Renal cortical epithelial cell (primary cell): ENCODE data around the gene LGI1. TPM values are rescaled to one million over a fixed set of nuclear protein-coding genes. Genes with fewer than 3 reads are reported as not detected.

Source experiments
- DNase-seq: peaks from one replicate; pipeline ENCODE4 v3.0.0-alpha.2; 2011; ENCODE audit warnings: low read depth
- total RNA-seq: library from RNA; depleted of rRNA; stranded (reverse); fragments of >200 nt; gene quantifications from 2 replicates; pipeline ENCODE4 v1.2.3, GENCODE V29; 2014

The LGI1 gene
- total RNA-seq, 1 donor from 2014 or later: not detected

DNA sequence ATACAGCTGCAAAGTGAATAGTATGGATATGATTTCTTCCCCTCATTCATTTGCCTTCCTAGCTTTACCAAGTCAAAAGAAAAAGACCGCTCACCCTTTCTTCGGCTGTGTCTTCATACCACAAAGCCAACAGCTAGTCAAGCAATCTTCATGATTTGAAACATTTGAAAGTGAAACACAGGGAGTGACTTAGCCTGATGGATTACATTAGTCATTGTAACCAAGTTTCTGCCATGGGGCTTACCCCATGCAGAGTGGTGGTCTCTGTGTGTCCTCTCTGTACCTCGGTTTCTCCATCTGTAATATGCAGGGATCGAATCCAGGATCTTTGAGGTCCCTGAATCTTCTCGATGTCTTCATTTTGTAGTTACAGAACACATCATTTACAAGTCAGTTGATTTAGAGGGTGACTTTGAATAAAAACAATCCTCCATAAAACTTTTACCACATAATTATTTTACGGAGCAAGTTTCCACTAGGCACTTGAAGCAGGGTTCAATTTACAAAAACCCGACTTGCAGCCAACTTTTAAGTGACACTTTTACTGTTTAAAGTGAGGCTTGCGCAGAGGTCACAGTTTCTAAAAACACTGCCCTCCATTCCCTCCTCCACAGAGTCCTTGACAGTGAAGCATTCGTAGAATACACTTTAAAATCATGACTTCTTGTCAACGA lies 2.2 kb upstream of the LGI1 start:
- no peak for DNase-seq

DNA sequence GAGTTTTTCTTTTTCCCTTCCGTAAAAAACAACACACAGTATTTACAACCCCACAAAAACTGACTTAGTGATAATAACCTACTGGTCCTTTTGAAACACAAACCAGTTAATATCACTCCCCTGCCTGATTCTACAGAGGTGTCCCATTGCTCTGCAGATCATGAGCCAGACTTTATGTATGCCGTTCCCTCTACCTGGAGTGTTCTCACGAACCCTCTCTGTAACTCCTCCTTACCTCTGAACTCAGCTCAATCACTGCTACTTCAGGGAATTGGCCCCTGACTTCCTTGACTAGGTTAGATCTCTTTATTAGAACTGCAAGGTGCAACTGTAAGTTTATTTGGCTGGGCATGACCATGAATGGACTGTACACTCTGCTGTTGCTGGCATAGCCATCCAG lies 1.6 kb upstream of the LGI1 start:
- DNase-seq: no peak

DNA sequence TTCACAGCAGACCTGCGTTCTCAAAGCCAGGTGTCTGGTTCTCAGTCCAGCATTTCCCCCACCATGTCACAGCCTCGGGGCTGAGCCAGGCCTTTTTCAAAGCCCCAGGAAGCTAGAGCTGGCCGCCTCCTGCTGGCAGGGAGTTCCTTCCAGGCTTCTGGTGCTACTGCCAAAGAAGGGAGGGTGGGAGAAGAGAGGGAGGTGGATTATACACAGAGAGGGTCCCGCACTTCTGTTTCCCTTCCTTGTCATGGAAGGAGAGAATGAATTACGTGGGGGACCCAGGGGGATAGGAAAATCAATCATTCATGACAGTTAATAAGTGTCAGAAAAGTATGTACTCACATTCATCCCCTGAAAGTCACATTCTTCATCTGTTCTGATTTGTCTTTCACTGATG lies 600 bp upstream of the LGI1 start:
- DNase-seq: no peak

DNA sequence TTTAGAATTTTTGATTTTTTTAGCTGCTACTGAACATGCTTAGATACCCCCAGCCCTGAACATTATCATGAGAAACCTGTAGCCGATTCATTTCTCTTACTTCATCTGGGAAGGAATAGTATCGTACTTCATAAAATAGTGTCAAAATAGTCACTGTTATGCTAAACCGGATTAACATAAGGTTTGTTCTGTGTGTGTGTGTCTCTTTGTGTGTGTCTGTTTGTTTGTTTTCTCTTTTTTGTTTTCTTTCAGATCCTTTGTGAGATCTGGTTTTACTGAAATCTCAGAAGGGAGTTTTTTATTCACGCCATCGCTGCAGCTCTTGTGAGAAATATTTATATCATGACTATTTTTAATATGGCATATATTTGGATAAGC lies 761 bp downstream of the LGI1 start:
- no peak for DNase-seq

DNA sequence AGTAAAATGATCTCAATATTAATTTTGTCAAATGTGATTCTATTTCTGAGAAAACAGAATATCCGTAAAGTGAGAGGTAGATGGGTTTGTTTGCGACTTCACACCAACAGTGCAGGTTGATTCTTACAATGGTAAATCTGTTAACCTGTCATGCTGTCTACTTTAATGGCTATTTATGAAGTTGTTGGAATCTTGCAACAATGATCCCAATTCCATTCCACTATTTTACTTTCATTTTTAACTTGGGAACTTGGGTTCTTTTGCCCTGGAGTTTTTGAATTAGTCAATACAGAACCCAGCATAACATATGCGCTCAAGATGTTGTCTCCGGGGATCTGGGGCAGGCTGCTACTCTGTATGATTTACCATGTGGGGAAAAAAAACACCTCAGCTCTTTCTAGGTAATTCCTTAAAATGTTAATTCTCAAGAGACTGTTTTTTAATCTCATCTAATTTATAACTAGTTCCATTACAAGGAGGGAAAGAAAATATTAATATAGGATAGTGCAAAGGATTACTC lies 1.2 kb downstream of the LGI1 start:
- no peak for DNase-seq

DNA sequence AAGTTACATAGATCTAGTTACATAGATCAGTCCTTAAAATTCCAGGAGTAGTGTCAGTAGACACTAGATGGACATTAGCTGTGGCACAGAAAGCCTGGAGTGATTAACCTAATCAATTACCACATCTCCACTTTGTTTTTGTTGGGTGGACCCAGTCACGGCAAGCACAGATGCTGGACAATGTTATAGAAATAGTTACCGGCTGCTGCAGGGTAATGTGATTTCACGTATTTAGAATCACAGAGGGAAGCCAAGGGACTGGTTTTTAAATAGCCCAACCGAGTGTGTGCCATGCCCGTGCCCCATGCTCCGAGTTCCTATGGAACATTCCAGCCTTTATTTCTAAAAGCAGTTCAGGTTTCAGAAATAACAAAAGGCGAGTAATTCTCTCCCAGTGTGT lies 2.8 kb downstream of the LGI1 start:
- DNase-seq: no peak

DNA sequence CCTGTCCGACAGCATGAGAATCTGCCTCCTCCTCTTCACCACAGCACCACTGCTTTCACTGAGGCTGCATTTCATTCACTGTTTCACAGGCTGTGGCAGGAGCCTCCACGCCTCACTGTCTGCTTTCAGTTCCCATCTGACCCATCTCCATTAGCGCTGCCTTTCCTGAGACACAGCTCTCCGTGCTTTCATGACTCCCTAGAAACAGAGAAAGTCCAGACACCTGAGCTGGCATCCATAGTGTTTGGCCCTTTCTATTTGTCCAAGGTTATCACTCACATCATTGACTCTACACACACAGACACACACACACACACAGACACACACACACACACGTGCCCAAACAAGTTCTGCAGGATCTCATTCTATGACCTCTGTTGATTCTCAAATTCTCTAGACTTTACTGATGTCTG lies 5.2 kb downstream of the LGI1 start:
- DNase-seq: no peak

DNA sequence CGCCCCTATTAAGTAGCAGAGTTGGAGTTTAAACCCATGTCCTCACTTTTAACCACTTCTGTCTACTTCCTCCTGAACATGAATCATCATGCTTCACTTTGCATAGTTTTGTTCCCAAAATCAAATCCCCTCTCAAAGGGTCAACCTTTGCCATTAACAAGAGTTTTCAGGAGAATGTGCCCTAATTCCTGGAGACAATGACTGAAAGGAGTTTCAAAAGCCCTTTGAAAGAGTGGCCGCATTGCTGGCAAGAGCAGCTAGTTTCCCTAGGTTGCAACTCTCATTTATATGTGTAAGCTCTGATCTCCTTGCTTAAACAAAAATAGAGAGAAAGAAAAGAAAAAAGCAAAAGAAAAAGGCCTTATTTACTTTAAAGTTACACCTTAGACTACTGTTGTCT lies 9.2 kb downstream of the LGI1 start:
- DNase-seq: no peak

DNA sequence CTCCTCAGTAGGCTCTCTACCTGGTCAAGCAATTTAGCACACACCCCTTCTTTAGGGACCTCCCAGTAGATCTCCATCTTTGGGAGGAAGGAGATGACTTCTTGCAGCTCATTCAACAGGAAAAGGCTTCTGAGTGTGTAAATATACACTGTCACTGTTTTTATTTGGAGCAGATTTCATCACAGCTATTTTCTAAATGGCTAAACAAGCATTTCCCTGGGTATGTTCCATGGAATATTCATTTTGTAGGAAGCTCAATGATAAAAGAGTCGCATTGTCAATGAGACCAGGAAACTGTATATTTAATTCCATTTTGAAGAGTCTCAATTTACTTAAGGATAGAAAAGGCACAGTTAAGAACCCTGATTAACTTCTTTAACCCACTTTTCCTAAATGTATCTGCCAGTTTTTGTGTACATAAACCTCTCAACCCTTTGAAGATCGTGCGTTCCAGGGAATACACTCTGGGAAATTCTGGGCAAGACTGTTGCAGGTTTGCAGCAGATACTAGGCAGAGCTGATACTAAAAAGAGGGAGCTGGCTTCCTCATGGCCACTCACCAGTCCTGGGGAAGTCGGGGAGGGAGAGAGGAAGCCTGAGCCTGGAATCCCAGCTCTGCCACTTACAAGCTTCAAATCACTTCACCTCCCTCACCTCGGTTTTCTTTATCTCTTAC lies 10.1 kb downstream of the LGI1 start:
- DNase-seq: no peak

DNA sequence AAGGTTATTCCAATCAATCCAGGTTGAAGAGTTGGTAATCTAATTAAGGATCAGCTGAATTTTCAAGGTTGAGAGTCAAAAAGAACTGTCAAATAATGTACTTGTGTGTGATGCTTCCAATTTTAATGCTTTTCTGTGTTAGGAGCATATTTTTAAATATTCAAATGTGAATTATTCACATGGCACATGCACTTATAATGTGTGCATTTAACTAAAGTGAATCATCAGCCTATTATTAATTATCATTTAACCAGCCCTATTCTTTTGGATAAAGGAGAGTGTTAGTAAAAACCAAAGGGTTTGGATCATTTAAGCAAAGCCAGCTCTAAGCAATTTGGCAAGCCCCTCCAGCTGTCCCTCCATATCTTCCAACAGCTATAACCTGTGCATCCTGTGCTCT lies 11.2 kb downstream of the LGI1 start:
- no peak for DNase-seq

DNA sequence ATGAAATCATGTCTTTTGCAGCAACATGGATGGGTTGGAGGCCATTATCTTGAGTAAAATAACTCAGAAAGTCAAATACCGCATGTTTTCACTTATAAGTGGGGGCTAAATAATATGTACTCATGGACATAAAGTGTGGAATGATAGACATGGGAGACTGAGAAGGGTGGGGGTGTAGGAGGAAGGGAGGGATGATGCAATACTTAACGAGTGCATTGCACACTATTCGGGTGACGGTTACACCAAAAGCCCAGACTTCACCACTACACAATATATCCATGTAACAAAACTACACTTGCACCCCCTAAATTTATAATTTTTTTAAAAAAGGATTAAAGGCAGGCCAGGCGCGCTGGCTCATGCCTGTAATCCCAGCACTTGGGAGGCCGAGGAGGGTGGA lies 13.6 kb downstream of the LGI1 start:
- no peak for DNase-seq

DNA sequence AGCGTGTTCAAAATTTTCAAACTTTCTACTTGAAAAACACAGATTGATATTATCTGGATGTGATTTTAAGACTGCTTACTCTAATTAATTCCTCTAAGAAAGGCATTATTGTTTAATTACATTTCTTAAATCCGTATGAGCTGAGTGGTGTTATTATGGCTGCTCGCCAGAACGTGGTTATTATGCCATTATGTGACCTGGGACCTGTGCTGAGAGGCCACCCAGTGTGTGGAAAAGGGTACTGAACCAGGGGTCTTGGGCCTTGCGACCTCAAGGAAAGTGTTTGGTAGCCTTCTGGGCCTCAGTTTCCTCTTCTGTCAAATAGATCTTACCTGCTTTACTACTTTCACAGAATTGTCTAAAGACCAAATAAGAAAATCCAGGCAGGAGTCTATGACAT lies 15.4 kb downstream of the LGI1 start:
- DNase-seq: no peak

DNA sequence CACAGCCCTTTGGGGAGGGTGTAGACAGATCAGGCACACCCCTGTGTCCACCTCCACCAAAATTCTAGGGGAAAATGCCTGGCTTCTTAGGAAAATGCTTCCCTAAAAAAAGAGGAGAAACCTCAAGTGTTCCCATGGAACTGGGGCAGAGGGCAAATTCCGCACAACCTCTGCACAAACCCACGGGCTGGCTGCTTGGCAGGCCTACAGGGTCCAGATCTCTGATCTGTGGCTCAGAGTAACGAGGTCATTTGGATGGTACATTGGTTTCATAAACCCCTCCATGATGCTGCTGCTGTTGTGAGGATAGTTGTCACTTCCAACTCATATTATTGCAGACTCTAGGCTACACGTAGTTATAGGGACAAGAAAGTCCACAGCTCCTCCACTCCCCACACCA lies 16.0 kb downstream of the LGI1 start:
- DNase-seq: no peak

DNA sequence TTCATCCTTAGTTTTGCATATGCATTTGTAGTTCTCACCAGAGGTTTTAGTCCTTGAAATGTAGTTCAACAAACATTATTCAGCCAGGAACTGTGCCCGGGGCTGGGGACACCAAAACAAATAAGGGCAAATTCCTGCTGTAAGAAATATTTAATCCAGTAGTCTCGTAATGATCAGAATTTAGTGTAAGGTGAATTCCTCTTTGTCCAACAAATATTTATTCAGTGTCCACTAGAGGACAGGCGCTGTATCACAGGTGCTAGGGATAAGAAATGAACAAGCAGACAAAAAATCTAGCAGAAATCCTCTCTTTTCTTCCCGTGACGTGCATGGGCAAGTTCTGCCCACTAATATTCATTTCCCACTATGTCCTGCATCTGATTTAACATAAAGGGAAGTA lies 17.6 kb downstream of the LGI1 start:
- no peak for DNase-seq

DNA sequence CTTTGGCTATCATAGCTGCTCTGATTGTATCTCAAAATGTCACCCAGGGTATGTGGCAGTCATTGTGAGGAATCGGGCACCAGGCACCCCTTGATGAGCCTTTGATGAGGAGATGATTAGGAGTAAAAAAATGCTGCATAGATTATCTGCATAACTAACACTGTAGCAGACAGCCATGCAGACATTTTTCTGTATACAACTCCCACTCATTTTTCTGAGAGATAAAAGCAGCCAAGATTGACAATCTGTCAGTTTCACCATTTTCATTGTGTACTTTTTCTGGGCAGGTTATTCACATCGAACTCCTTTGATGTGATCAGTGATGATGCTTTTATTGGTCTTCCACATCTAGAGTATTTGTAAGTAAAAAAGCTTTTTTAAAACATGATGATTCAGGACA lies 19.4 kb downstream of the LGI1 start:
- no peak for DNase-seq

DNA sequence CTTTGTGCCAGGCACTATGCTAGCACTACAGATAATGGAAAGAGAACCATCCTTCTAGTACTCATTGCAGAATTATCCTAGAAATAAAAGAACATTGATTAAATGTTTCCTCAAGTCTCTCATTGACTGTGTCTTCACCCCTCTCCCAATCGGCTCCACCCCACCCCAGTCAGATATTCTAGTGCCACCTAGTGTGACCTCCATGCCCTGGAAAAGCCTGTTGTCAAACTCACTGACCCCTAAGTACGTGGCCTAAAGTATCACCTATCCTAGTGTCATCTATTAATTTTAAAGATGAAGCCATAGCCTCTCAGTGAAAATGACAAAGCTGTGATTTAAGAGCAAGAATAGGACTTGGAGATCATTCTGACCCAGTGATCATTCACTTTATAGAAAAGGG lies 26.3 kb downstream of the LGI1 start:
- no peak for DNase-seq

DNA sequence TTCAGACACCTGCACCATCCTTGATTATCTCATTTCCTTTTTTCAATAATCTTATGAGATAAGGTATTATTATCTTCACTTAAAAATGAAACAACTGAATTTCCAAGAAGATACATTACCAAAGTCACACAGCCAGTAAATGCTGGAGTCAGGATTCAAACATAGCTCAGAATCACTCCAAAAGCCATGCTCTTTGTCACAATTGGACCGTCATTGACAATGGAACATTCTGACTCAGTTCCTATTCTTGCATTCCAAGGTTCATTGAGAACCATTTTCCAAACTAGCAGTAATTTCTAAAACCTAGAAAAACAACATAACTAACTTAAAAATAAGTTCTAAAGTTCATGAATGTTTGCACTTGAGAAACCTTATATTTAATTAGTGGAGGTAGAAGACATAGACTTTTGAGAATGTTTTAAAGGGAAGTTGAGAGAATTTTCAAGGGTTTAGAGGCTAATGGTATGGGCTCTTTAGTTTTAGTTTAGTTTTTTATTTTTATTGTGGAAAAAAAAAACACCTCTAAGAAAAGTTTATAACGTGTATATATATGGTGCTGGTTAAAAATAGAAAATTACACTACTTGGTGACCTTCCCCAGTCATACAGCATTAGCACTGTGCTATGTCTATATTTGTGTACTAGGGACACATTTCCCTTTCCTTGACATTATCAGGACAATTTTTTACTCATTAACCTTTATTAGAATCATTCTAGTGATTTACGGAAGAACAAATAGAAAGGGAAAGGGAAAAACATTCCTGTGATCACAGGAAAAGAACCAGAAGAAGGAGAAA lies 30.9 kb downstream of the LGI1 start:
- DNase-seq: no peak

DNA sequence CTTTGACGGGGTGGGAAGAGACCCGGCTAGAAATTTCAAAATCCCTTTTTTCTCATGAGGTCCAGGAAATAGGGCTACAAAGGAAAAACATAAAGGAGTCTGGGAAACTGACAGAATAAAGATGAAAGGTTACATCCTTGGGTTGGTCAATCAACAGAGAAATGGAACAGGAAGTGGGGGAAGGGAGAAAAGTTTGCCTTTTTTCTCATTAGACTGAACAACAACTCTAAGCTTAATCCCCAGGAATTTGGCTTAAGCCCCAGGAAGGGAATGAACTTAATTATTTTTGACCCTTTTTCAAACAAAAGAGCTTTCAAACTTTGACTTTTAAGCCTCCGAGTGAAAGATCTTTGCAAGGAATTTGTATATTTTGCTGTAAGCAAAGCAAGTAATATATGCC lies 32.7 kb downstream of the LGI1 start:
- no peak for DNase-seq

DNA sequence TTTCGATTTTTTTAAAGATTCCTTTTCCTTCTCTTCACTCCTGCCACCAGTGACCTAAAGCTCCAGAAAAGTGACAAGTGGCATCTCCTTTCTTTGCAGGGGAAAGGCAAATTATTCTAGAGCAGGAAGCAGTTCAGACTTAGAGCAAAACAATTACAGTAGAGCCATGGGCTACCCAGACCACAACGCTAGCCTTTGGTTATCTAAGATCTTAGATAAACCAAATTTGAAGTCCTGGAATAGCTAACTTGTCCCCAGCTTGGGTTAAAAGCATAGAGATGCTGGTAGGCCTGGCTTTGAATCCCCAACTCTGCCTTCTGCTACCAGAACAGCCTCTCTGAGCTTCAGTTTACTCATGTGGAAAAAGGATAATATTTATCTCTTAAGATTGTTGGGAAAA lies 38.4 kb downstream of the LGI1 start:
- no peak for DNase-seq

DNA sequence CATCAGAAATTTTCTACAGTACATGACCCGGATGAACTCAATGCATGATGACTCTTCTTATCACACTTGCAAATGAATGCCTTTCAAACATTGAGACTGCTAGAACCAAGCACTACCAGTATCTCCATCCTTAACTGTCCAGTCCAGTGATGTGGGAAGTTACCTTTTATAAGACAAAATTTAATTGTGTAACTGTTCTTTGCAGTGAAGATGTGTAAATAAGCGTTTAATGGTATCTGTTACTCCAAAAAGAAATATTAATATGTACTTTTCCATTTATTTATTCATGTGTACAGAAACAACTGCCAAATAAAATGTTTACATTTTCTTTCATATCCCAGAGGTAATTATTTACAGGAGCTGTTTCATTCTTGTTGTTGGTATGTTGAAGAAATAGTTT lies 40.1 kb downstream of the LGI1 start:
- DNase-seq: no peak

DNA sequence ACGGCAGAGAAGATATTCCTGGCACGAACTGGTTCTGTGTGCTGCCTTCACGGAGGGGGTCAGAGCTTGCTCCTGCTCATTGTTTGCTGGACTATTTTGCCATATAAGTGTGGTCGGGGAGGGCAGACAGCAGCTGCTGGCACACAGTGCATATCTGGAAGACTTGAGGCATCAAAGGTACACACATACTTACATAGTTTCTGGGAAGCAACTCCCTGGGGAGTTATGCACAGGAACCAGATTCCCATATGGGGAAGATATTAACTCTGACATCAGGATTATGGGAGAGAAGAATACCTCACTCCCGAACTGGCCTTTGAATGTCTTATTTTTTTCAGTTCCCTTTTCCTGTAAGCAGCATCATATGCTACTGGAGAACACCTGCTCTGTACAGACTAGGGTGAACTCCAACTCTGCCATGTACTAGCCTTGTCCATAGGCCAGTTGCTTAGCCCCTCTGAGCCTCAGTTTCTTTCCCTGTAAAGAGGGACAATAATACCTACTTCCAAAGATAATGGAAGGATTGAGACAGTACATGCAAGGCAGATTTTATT lies 41.5 kb downstream of the LGI1 start:
- DNase-seq: no peak

DNA sequence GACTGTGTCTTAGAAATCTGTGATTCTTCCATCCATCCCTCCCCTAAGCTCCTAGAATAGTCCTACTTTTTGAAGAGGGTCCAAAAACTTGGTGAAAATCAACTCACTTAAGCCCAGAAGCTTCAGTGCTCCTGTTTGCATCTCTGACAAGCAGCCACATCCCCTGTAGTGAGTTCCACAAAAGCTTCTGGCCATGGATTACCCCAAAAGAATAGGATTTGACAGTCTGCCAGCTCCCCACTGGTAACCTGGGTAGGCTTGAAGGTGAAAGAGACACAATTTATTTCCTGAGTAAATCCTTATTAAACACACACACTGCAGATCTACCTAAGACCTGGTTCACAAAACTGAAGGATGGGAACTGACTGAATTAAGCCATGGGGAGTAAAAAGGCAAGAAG lies 46.5 kb downstream of the LGI1 start:
- DNase-seq: no peak

DNA sequence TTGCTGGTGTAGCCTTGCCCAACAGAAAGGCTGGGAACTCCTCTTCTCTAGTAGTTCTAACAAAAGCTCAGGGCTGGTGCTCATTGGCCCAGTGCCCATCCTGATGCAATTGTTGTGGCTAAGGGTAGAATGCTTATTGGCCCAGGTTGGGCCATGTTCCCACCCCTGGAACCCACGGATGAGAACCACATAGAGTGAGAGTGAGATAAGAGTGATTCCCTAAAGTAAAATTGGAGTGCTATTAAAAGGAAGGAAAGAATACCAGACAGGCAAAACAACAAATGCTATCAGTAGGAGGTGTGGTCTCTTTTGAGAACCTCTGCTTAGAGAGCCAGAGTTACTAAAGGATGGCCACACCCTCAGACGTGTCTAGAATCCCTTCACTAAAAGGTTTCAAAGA lies 49.2 kb downstream of the LGI1 start:
- no peak for DNase-seq
